Measurements from ENCODE around the gene CNIH2.
"Not testable (repeated sequence)": the region's sequence is repeated elsewhere in the genome, so short reads cannot be mapped to it uniquely, and the experiment has no call there.

CNIH2 gene

DNA sequence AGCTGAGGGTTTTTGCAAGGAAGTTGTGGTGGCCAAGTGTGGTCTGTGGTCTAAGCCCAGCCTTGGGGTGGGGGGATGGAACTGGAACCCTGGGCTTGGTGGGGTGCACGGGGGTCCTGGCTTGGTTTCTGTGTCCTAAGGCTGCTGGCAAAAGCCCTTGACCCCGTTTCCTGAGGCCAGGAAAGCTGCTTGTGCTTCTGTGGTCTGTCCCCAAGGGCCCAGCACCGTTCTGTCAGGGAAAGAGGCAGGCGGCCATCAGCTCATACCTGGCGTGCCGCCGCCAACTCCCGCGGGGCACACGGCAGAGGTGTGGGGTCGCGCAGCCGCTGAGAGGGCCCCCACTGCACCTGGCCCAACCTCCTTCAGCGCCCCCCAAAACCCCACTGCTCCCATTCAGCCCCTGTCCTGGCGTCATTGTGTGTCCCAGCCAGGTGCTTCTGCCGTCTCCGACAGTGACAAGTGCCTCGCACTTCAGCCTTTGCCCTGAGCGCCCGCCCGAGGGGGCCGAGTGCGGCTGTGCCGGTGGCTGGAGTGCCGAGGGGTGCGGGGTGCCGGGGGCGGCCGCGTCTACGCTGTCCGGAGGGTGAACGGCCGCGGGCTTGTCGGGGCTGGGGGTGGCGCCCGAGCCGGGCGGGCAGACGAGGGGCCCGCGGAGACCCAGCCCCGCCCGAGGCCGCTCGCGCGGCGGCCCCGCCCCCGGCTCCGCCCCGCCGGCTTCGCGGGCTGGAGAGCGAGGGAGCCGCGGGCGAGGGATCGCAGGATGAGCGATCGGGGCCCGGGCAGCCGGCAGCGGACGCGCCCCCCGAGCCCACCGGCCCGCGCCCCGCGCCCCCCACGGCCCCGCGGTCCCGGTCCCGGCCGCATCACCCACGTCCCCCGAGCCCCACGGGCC is at the start of gene CNIH2:
CNIH2 (plus strand) TSS at position 705 of the 892 bp plus-strand sequence. CDS start 282 bp downstream, outside the sequence.
- no peak for FAIRE-seq

GRCh38 chr11:66228521-66228920 is 49.5 kb upstream of the CNIH2 start:
- DNase-seq (ENCODE audit: low spot score) = no peak
- no peak for FAIRE-seq

More for the DNA sequence above, at the start of gene CNIH2:
- DNase-seq (ENCODE audit: low spot score) = no peak

DNA sequence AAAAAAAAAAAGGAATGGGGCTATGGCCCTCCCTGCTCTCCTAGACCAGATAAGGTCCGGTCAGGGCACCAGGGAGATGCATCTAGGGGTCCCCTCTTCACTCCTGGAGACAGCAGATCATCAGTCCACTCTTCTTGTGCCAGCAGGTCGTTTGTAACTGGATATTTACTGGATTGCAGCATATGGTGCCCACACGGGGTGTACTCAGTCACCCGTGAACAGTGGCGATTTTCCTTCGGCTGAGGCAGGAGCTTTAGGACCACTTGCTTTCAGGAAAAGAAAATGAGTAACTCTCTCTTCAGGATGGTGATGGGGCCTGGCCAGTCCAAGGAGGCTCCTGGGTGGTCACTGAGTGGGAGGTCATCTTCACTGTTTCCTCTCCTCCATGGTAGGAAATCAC is 47.8 kb upstream of the CNIH2 start:
- no peak for FAIRE-seq
- no peak for DNase-seq (ENCODE audit: low spot score)

GRCh38 chr11:66230978-66231377 is 47.0 kb upstream of the CNIH2 start:
- no peak for FAIRE-seq
- no peak for DNase-seq (ENCODE audit: low spot score)

- DNase-seq (ENCODE audit: low spot score) (no peak), FAIRE-seq (no peak)
Observed at GRCh38 chr11:66231561-66231960, 46.4 kb upstream of the CNIH2 start.

GRCh38 chr11:66232769-66233168 is 45.2 kb upstream of the CNIH2 start:
- DNase-seq (ENCODE audit: low spot score) = no peak
- no peak for FAIRE-seq

GRCh38 chr11:66233301-66233700 is 44.7 kb upstream of the CNIH2 start:
- FAIRE-seq = no peak

GRCh38 chr11:66235141-66235540 is 42.8 kb upstream of the CNIH2 start:
- DNase-seq (ENCODE audit: low spot score) (no peak), FAIRE-seq (no peak)

More at GRCh38 chr11:66233301-66233700, 44.7 kb upstream of the CNIH2 start:
- no peak for DNase-seq (ENCODE audit: low spot score)

DNA sequence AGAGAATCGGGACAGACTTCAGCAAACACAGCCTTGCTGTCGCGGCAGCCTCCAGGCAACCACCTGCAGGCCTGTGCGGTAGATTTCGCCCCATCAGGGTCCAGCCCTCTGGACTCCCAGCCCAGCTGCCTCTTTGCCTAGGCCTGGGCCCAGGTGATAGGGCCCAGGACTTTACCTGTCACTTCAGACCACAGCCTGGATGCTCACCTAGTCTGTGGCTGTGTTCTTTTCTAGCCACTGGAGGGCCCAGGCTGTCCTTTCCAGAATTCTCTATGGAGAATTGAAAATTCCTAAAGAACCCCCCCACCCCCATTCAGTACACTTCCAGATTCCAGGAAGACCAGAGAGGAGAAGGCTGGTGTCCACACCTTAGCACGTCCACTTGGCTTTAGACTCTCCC is 40.1 kb upstream of the CNIH2 start:
- no peak for DNase-seq (ENCODE audit: low spot score)
- no peak for FAIRE-seq

DNA sequence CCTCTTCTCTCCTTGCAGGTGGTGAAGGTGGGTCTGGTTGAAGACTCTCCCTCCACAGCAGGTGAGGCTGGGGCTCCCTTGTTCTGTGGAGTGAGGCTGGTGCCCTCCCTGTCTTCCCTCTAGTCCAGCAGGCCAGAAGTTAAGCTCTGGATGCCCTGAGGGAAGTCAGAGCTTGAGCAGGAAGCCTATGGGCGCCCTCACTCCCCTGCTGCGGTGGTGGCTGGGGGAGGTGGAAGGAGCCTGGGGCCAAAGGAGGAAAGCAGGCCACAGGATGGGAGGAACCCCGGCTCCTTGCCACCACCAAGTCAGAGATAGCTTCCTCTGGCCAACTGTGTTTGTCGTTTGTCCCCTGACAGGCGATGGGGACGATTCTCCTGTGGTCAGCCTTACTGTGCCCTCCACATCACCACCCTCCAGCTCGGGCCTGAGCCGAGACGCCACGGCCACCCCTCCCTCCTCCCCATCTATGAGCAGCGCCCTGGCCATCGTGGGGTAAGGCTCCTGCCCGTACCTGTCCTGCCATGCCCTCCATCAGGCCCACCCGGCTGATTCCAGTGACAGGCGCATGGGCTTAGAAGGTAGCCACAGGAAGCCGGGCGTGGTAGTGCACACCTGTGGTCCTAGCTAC is 39.1 kb upstream of the CNIH2 start:
- FAIRE-seq (no peak), DNase-seq (ENCODE audit: low spot score) (no peak)

- FAIRE-seq = no peak
- DNase-seq (ENCODE audit: low spot score) = no peak
Observed at GRCh38 chr11:66239511-66239910, 38.5 kb upstream of the CNIH2 start.

DNA sequence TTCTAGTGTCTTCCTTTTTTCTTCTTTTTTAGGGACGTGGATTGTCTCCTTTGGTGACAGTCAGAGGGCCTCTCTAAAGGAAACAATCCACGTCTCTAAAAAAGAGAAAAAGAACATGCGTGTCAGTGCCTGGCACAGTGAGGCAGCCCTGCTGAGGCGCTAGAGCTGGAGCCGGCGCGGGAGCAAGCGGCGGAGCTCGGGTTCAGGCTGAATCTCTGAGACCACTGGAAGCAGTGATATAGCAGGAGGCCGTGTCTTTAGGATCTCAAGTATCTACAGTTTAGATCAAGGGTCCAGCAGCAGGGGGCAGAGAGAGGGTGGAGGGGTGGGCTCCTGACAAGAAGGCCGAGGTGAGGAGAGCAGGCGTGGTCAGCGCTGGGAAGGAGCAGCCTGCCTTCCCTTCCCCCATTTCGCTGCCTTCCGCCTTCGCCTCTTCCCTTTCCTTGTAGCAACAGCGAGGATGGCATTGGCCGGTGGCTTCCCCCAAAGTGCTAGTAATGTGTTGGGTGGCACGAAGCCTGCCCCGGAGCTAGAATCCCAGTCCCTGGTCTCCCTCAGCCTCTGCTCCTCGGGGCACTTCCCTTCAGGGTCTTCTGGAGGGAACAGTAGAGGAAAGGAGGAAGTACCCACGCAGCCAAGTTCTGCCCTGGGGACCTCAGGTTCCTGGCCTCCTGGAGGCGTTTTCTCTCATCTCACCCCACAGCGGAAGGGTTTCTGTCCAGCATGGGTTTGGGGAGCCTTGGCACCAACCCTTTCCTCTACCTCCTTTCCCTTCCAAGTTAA is 37.8 kb upstream of the CNIH2 start:
- no peak for DNase-seq (ENCODE audit: low spot score)
- FAIRE-seq = no peak

DNA sequence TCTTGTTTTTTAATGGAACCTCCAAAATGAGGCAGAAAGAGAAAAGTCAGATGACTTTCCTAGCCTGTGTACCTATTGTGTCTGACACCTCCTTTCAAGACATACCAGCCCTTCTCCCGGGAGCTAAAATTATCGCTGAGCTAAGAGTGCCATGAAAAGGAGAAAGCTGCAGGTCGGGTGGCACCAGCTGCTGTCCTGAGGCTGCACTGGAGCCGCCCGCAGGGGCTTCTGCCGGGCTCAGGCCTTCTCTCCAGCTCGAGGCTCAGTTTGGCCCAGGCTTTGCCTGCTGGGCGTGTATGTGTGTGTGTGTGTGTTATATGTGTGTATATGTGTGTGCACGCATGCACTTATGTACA is 37.2 kb upstream of the CNIH2 start:
- FAIRE-seq = no peak
- DNase-seq (ENCODE audit: low spot score) = no peak

DNA sequence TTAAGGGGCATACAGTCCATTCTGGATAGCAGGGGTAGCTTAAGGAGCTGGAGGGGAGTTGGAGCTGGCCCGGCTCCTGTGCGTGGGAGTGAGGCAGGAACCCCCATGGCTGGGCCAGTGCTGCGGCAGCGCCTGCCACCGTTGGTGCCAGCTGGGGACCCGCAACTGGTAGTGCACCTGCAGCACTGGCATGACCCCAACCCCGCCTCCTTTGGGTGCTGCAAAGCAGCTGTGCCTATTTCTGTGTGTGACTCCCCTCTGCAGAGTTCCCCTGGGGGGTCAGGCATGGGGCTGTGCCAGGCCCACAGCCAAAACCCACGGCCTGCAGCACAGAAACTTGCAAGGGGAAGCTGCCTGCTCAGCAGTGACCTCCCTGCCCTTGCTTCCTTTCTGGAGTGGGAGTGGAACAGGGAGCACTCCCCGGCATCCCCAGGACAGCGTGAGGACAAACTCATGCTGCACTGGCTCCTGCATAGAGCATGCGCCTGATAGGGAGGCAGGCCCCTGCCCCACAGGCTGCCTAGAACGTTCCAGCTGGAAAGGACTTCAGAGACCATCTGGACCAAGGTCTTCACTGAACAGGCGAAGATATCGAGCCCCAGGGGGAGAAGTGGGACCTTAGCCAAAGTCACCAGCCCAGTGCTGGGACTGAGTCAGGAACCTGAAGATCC is 35.7 kb upstream of the CNIH2 start:
- no peak for DNase-seq (ENCODE audit: low spot score)
- FAIRE-seq = no peak

DNA sequence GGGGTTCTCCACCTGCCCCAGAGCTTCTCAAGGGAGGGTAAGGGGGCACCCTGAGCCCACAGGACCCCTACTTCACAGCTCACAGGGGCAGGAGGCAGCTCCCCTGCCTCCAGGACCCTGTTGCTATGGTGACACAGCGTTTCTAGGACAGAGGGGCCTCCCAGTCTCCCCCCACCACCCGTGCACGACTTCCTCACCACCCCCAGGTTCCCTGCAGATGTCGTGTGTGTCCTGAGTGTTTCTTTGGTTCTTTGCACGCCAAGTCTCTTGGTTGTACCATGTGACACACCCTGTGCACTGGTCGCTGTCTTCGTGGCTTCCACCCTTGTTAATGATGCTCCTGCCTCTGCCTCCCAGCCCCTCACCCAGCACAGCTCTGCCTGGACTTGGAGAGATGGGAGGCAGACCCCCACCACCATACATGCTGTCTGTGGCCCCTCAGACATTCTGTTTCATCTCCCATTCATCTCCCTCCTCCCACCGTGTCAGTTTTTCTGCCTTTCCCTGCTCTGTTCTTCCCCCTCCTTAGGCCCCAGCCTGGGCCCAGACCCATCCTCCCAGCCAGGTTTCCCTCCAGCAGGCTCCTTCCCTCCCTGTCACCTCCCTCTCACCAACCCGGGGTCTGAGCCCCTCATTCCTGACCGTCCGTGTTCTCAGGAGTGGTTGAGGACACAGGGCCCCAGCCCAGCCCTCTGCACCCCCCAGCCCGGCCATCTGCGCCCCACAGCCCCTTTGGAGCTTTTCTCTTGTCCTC is 34.0 kb upstream of the CNIH2 start:
- FAIRE-seq (no peak), DNase-seq (ENCODE audit: low spot score) (no peak)

DNA sequence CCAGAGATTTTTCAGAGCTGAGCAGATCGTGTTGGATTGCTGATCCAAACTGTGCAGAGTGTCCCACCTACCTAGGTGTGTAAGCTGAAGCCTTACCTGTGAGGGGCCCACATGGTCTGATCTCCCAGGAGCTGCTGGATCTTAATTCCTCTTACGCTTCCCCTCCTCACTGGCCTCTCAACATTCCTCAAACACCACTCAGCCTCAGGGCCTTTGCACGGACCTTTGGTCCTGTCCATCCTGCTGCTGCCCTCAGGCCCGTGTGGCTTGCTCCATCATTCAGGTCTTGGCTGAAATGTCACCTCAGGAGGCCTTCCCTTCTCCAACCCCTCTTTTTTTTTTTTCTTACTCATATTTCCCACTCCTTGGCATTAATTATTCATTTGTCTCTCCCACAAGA is 30.7 kb upstream of the CNIH2 start:
- DNase-seq (ENCODE audit: low spot score) (no peak), FAIRE-seq (no peak)

GRCh38 chr11:66247801-66248200 is 30.2 kb upstream of the CNIH2 start:
- DNase-seq (ENCODE audit: low spot score) (no peak), FAIRE-seq (no peak)

DNA sequence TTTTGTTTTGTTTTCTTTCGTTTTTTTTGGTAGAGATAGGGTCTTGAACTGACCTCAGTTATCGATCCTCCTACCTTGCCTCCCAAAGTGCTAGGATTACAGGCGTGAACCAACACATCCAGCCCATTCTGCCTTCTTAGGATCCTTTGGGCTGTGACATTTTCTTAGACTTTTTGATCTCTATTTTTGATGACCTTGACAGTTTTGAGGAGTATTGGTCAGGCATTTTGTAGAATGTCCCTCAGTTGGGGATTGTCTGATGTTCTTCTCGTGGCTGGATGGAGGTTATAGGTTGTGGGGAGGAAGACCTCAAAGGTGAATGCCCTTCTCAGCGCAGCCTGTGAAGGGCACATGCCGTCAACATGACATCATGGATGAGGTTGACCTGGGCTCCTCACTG is 29.1 kb upstream of the CNIH2 start:
- no peak for FAIRE-seq
- DNase-seq (ENCODE audit: low spot score) = no peak

GRCh38 chr11:66251809-66252208 is 26.2 kb upstream of the CNIH2 start:
- no peak for FAIRE-seq

GRCh38 chr11:66253081-66253480 is 24.9 kb upstream of the CNIH2 start:
- DNase-seq (ENCODE audit: low spot score); FAIRE-seq: not testable (repeated sequence)

More at GRCh38 chr11:66251809-66252208, 26.2 kb upstream of the CNIH2 start:
- no peak for DNase-seq (ENCODE audit: low spot score)

DNA sequence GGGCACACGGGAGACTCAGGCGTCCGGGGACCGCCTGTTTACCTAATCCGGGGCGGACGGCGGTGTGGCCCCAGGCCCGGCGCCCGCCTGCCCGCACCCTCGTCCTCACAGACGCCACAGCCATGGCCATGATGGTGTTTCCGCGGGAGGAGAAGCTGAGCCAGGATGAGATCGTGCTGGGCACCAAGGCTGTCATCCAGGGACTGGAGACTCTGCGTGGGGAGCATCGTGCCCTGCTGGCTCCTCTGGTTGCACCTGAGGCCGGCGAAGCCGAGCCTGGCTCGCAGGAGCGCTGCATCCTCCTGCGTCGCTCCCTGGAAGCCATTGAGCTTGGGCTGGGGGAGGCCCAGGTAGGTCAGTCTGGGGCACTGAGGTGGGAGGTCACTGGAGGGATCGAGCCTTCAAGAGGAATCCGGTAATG is 19.5 kb upstream of the CNIH2 start:
- FAIRE-seq (no peak), DNase-seq (ENCODE audit: low spot score) (no peak)

Data from RCC 7860 (cell line).